Endothelial cell of umbilical vein (primary cell): Measurements from ENCODE around the gene PCBP4. TPM values are rescaled to one million over a fixed set of nuclear protein-coding genes. Genes with fewer than 3 reads are reported as not detected.

Experiments used
- BruUV-seq: library from RNA; stranded (reverse); fragments of 400-500 nt; replicated peaks from 2 replicates; lab custom pipeline; 2021; lab: Mats Ljungman, UMichigan
- CTCF ChIA-PET: fragments of 300-600, 350-600 bp; sonication (Branson Sonifier 250); formaldehyde crosslinking; loops from one replicate; lab custom pipeline; 2021; ENCODE audit warnings: antibody characterized with exemption, inconsistent platforms; lab: Charles Lee
- POLR2A ChIA-PET: fragments of 300-600, 350-600 bp; sonication (Branson Sonifier 250); formaldehyde crosslinking; loops from one replicate; lab custom pipeline; 2021; ENCODE audit warnings: antibody characterized with exemption, inconsistent platforms; lab: Charles Lee
- DNase-seq: peaks from one replicate; pipeline ENCODE4 v3.0.0-alpha.2; 2011; ENCODE audit warnings: low read depth, low spot score
- FAIRE-seq: peaks from 2 replicates; lab custom pipeline; 2011; peaks lifted over from hg19 to GRCh38; lab: Jason Lieb, UNC
- H2AFZ ChIP-seq: 2 replicates; pipeline ENCODE4 v1.6.0; 2012; ENCODE audit warnings: low read depth, low read length, control low read depth, inconsistent platforms
- H3K27ac ChIP-seq: 2 replicates; pipeline ENCODE4 v1.5.1; 2011; ENCODE audit warnings: low read depth, mild to moderate bottlenecking, control low read depth, low read length, moderate library complexity; ENCODE audit not compliant: insufficient read depth
- H3K27me3 ChIP-seq, 2 experiments: 2 replicates each; pipeline versions ENCODE4 v1.6.0 to v1.6.1; 2011; ENCODE audit warnings: low read length in 2 of 2, mixed read lengths in 1 of 2; ENCODE audit not compliant: control insufficient read depth in 2 of 2, insufficient read depth in 2 of 2
- H3K36me3 ChIP-seq, 2 experiments: 2 replicates in 1 of 2; 3 replicates in 1 of 2; pipeline ENCODE4 v1.5.1; 2011; ENCODE audit warnings: low read length in 2 of 2, mild to moderate bottlenecking in 1 of 2, moderate library complexity in 1 of 2; ENCODE audit not compliant: control insufficient read depth in 2 of 2, insufficient read depth in 2 of 2; ENCODE audit errors: extremely low read depth in 1 of 2
- H3K4me1 ChIP-seq: 3 replicates; pipeline ENCODE4 v1.5.1; 2011; ENCODE audit warnings: mild to moderate bottlenecking, low read length; ENCODE audit not compliant: control insufficient read depth, insufficient read depth; ENCODE audit errors: extremely low read depth
- H3K4me2 ChIP-seq: 2 replicates; pipeline ENCODE4 v1.6.1; 2011; ENCODE audit warnings: low read length, control low read depth, mixed read lengths; ENCODE audit not compliant: insufficient read depth
- H3K4me3 ChIP-seq, 3 experiments: fragments of 200-600 bp in 1 of 3; sonication (generic), shearing (Covaris generic) in 1 of 3; replicated peaks in 1 of 3; 2 replicates each; pipeline ENCODE4 v1.5.1; 2011 to 2016; ENCODE audit warnings: control low read depth in 3 of 3, low read length in 3 of 3, mild to moderate bottlenecking in 2 of 3, inconsistent platforms in 1 of 3, low read depth in 1 of 3, moderate library complexity in 1 of 3; ENCODE audit not compliant: insufficient read depth in 1 of 3
- H3K79me2 ChIP-seq: 2 replicates; pipeline ENCODE4 v1.6.0; 2012; ENCODE audit warnings: low read length, inconsistent platforms; ENCODE audit not compliant: control insufficient read depth, insufficient read depth
- H3K9ac ChIP-seq: replicated peaks from 2 replicates; pipeline ENCODE3; 2011; ENCODE audit warnings: low read length, control low read depth; ENCODE audit not compliant: insufficient read depth; ENCODE audit errors: extremely low read depth
- H3K9me1 ChIP-seq: replicated peaks from 3 replicates; pipeline ENCODE4 v1.6.0; 2011; ENCODE audit warnings: mild to moderate bottlenecking, low read length; ENCODE audit not compliant: control insufficient read depth, insufficient read depth; ENCODE audit errors: extremely low read depth
- H3K9me3 ChIP-seq: replicated peaks from 2 replicates; pipeline ENCODE4 v1.5.1; 2012; ENCODE audit warnings: low read length, inconsistent platforms; ENCODE audit not compliant: control insufficient read depth, insufficient read depth
- H4K20me1 ChIP-seq: replicated peaks from 2 replicates; pipeline ENCODE3; 2011; ENCODE audit warnings: mild to moderate bottlenecking, low read length; ENCODE audit not compliant: control insufficient read depth, insufficient read depth; ENCODE audit errors: extremely low read depth
- CTCF ChIP-seq, 2 donors: IDR thresholded peaks; 1 replicate in 1 of 2; 2 replicates in 1 of 2; pipeline ENCODE4 v1.5.1; 2011; ENCODE audit warnings: low read length in 2 of 2, mild to moderate bottlenecking in 2 of 2, moderate library complexity in 2 of 2, control low read depth in 1 of 2, inconsistent platforms in 1 of 2, low read depth in 1 of 2; ENCODE audit not compliant: insufficient read depth in 1 of 2; ENCODE audit errors: extremely low read depth in 1 of 2
- EZH2 ChIP-seq: IDR thresholded peaks from 2 replicates; pipeline ENCODE4 v1.6.1; 2012; ENCODE audit warnings: borderline replicate concordance, low read depth, mild to moderate bottlenecking, moderate library complexity, low read length, inconsistent platforms; ENCODE audit not compliant: severe bottlenecking
- FOS ChIP-seq: IDR thresholded peaks from 2 replicates; pipeline ENCODE4 v1.6.1; 2011; ENCODE audit warnings: mild to moderate bottlenecking, low read length, moderate library complexity, borderline replicate concordance; ENCODE audit not compliant: insufficient read depth
- GATA2 ChIP-seq: IDR thresholded peaks from 2 replicates; pipeline ENCODE4 v1.7.0; 2011; ENCODE audit warnings: low read depth, mild to moderate bottlenecking, moderate library complexity, mixed read lengths, low read length; ENCODE audit not compliant: insufficient read length, insufficient read depth
- JUN ChIP-seq: IDR thresholded peaks from 2 replicates; pipeline ENCODE4 v1.6.1; 2011; ENCODE audit warnings: borderline replicate concordance, low read depth; ENCODE audit not compliant: insufficient read length, insufficient read depth
- MAX ChIP-seq: IDR thresholded peaks from 2 replicates; pipeline ENCODE4 v1.6.1; 2011; ENCODE audit not compliant: insufficient read depth, insufficient read length
- MYC ChIP-seq: IDR thresholded peaks from one replicate; pipeline ENCODE4 v1.6.1; 2011; ENCODE audit warnings: mild to moderate bottlenecking, low read depth, low read length
- POLR2A ChIP-seq: IDR thresholded peaks from 2 replicates; pipeline ENCODE4 v1.6.1; 2012; ENCODE audit warnings: low read depth, mild to moderate bottlenecking, control low read depth, low read length
- POLR2AphosphoS5 ChIP-seq: IDR thresholded peaks from 2 replicates; pipeline ENCODE4 v1.6.1; 2012; ENCODE audit warnings: low read depth, mild to moderate bottlenecking, control low read depth, low read length, moderate library complexity; ENCODE audit not compliant: insufficient read depth
- dilution Hi-C: fragments of 300-500 bp; cut with MboI; formaldehyde crosslinking; loops from one replicate; pipeline ENCODE4 v1.15.0; 2019; ENCODE audit warnings: low sequenced_read_pairs; ENCODE audit not compliant: extremely low pct_ligation_motif_present
- intact Hi-C: fragments of 100-400 bp; cut with micrococcal nuclease; formaldehyde crosslinking; loops from one replicate; pipeline ENCODE4 v1.10.0; 2022
- polyA plus RNA-seq, 4 experiments: library from polyadenylated mRNA; depleted of rRNA in 3 of 4; stranded (reverse) in 3 of 4; unstranded in 1 of 4; fragments of >200 nt; gene quantifications; 2 replicates each; pipeline versions ENCODE4 v1.2.1 to v1.2.3, GENCODE V29; 2011 to 2012; ENCODE audit warnings: missing spikeins in 1 of 4
- total RNA-seq: library from RNA; stranded (reverse); gene quantifications from 2 replicates; pipeline ENCODE4 v1.2.3, GENCODE V29; 2021

The PCBP4 gene
- total and polyA plus RNA-seq, 2 donors (not counting 3 experiments of a cell fraction or from before 2014, with no cell fraction given): 46.5 to 63.1 TPM

GRCh38 chr3:52006017-52006819, 39.0 kb upstream of the PCBP4 start:
- DNase-seq (no peak), FAIRE-seq (no peak)
- no peak overlapping the region for H3K4me3 ChIP-seq
- CTCF ChIA-PET: interaction anchor here (0.8 to 10.4 kb wide), 7 partner anchors 10 to 148 kb away, joined by 3 to 260 read pairs (median 14); partner anchors contain the start of genes DUSP7 and POC1A
- H3K4me2 ChIP-seq: no peak overlapping the region
- H3K36me3 ChIP-seq: no peaks in the 10 kb centered on the region
- no peak overlapping the region for H3K27ac ChIP-seq
- TF ChIP-seq MAX (no peak), MYC (no peak), POLR2A (no peak), JUN (no peak), GATA2 (no peak), POLR2AphosphoS5 (no peak), EZH2 (no peak), FOS (no peak), CTCF (IDR thresholded peaks at IDR 0.05; ENCODE audit: extremely low read depth in 1 of 2, insufficient read depth in 1 of 2, low read depth in 1 of 2, low read length in 2 of 2) (no peak)
- intact Hi-C loops: loop anchor here (2.0 kb wide), 1 partner anchor 41 kb away; no protein-coding TSS in a partner anchor
- no peak overlapping the region for H3K9ac ChIP-seq
- dilution Hi-C loops: no loop called here
- no peaks in the 10 kb centered on the region for H3K9me1 ChIP-seq
- POLR2A ChIA-PET: no interaction called here
- no TSS peak for BruUV-seq
- H4K20me1 ChIP-seq: no peaks in the 10 kb centered on the region
- H3K9me3 ChIP-seq: no peaks in the 10 kb centered on the region
- H3K27me3 ChIP-seq: no peaks in the 10 kb centered on the region
- H2AFZ ChIP-seq: peak overlapping the region; percentile 18
- H3K79me2 ChIP-seq: no peaks in the 10 kb centered on the region
- peaks cover 8% of the 10 kb centered on the region for H3K4me1 ChIP-seq
